Cerebellar nuclear complex (tissue), 1 donor: ENCODE data around the gene NHSL2.
"Not testable (repeated sequence)": the region's sequence is repeated elsewhere in the genome, so short reads cannot be mapped to it uniquely, and the experiment has no call there.

Experiments
- DNase-seq, 2 experiments: peaks; one replicate each; lab custom pipeline; 2025; lab: John Stamatoyannopoulos, UW

Gene NHSL2

GRCh38 chrX:72130156-72130761, 219.6 kb downstream of the NHSL2 start:
- no peak for DNase-seq

GRCh38 chrX:72130762-72131250, 220.2 kb downstream of the NHSL2 start:
- no peak for DNase-seq

GRCh38 chrX:72131317-72132294, 221.0 kb downstream of the NHSL2 start, which contains the start of gene RTL5:
Gene RTL5, minus strand, starts transcription at chrX:72131915.
- DNase-seq = peak; percentile 67 to 88

GRCh38 chrX:72132456-72132855, 221.8 kb downstream of the NHSL2 start:
- DNase-seq = no peak

GRCh38 chrX:72133851-72134546, 223.4 kb downstream of the NHSL2 start:
- no peak for DNase-seq

GRCh38 chrX:72137846-72138495, 227.3 kb downstream of the NHSL2 start:
- no peak for DNase-seq

- DNase-seq = no peak
Measured at GRCh38 chrX:72139538-72139937, 228.9 kb downstream of the NHSL2 start.

- no peak for DNase-seq
Measured at GRCh38 chrX:72141372-72142004, 230.8 kb downstream of the NHSL2 start.

- peak; percentile 30 to 81 for DNase-seq
Measured at GRCh38 chrX:72142094-72142793, 231.6 kb downstream of the NHSL2 start.

GRCh38 chrX:72142794-72143608, 232.4 kb downstream of the NHSL2 start:
- DNase-seq = no peak

GRCh38 chrX:72143609-72143907, 232.9 kb downstream of the NHSL2 start:
- DNase-seq = no peak

GRCh38 chrX:72145181-72145580, 234.5 kb downstream of the NHSL2 start:
- no peak for DNase-seq

GRCh38 chrX:72146527-72146926, 235.9 kb downstream of the NHSL2 start:
- no peak for DNase-seq

GRCh38 chrX:72158773-72159172, 248.1 kb downstream of the NHSL2 start:
- DNase-seq = no peak

- DNase-seq = no peak
Measured at GRCh38 chrX:72159769-72160168, 249.1 kb downstream of the NHSL2 start.

GRCh38 chrX:72165551-72165950, 254.9 kb downstream of the NHSL2 start:
- DNase-seq = no peak

- no peak for DNase-seq
Measured at GRCh38 chrX:72169008-72169728, 258.5 kb downstream of the NHSL2 start.

- not testable (repeated sequence) for DNase-seq
Measured at GRCh38 chrX:72176289-72176688, 265.6 kb downstream of the NHSL2 start.

GRCh38 chrX:72176981-72177380, 266.3 kb downstream of the NHSL2 start:
- DNase-seq = no peak
